K562 treated with DMSO at 1 percent for 4 hours (cell line): ENCODE measurements around the gene SIAE. TPM values are rescaled to one million over a fixed set of nuclear protein-coding genes. Genes with fewer than 3 reads are reported as not detected.

ENCODE experiments used
- total RNA-seq: library from RNA; unstranded; fragments of 300-600 nt; gene quantifications from 2 replicates; pipeline ENCODE4 v1.2.3, GENCODE V29; 2022; ENCODE audit not compliant: insufficient read depth

Gene SIAE, protein sequence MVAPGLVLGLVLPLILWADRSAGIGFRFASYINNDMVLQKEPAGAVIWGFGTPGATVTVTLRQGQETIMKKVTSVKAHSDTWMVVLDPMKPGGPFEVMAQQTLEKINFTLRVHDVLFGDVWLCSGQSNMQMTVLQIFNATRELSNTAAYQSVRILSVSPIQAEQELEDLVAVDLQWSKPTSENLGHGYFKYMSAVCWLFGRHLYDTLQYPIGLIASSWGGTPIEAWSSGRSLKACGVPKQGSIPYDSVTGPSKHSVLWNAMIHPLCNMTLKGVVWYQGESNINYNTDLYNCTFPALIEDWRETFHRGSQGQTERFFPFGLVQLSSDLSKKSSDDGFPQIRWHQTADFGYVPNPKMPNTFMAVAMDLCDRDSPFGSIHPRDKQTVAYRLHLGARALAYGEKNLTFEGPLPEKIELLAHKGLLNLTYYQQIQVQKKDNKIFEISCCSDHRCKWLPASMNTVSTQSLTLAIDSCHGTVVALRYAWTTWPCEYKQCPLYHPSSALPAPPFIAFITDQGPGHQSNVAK
- 1.1 and 2.1 TPM in 2 replicates for total RNA-seq

DNA sequence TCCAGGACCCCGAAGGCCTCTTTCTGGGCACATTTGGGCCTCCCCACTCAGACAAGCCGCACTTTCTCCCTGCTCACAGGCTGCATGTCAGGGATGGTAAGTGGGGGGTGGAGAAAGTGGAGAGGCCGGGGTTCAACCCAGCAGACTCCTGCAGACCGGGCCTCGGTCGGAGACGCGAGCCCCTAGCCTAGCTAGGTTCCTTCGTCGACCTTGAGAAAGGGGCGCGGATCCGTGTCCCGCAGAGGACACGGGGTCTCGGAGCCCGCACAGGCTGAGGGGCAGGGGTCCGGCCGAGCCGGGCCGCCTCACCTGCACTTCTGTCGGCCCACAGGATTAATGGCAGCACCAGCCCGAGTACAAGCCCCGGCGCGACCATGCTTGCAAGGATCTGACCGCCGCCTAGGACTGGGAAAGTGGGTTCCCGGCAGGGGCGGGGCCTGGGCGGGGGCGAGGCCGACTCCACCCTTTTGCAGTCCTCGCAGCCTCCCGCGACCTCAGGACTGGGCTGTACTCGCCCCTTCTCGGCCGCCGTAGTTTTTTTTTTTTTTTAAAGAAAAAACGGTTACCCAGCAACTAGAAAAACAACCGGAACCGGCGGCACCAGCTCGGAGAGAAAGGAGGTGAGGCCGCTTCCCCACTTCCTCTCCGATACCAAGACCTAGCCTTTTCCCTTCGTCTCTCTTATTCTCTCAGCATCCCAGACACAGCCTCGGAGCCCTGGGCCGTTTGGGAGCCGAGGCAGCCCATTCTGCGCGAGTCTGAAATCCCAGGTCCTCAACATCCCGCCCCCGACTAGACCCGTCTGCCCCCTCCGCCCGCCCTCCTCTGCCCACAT is at the start of gene SIAE, which contains the start of gene SPA17:
TSS of gene SIAE (minus strand) at position 407 of the 835 bp plus-strand sequence. CDS start at position 376, 31 bp downstream.
TSS of gene SPA17 (plus strand) at position 572 of the 835 bp plus-strand sequence. CDS start 1,361 bp downstream, outside the sequence.

DNA sequence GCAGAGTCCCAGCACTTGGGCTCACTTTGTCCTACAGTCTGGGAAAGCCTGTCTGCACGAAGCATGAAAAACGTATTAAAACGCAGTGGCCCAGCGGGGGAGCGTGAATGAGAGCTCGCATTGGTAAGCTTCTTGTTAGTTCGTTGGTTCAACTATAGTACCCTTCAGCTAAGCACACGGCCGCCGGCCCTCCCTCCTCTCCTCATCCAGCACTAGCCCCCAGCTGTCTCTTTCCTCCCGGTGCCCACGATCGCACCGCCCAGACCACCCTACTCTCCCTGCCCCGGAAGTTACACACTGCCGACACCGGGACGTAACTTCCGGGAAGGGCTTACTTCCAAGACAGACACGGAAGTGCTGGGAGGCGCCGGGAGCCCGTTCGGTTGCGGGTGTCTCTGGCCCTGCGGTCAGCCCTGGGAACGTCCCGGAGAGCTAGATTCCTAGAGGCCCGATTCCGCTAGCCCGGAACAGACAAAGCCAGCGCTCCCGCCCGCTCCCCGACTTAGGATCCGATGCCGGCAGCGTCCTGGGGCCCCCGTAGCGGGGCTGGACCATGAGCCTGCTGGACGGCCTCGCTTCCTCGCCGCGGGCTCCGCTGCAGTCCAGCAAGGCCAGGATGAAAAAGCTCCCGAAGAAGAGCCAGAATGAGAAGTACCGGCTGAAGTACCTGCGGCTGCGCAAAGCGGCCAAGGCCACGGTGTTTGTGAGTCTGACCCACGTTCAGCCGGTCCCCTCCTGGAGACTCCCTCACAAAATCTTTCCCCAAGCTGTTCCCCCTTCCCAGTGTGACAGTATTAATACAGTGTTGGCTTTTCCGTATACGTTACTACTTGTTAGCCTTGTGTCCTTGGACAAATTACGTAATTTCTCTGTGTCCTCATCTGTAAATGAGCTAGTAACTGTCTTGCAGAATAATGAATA is 50.7 kb downstream of the SIAE start, which contains the start of gene TBRG1:
TSS of gene TBRG1 (plus strand) at position 334 of the 921 bp plus-strand sequence. CDS start at position 554, 220 bp downstream.

GRCh38 chr11:124611064-124611463 is 62.5 kb downstream of the SIAE start, which contains the start of gene PANX3:
TSS of gene PANX3 (plus strand) at chr11:124611428. CDS start at chr11:124611557, 129 bp downstream.

Other genes with a start within 250 kb of the SIAE start
- gene OR8B4, start 248.9 kb downstream of the SIAE start, total RNA-seq = not detected in 2 replicates
- gene OR8B8, start 228.0 kb downstream of the SIAE start, total RNA-seq = not detected in 2 replicates
- gene OR8B12, start 130.1 kb downstream of the SIAE start, total RNA-seq = not detected in 2 replicates
- gene OR8A1, start 103.7 kb downstream of the SIAE start, total RNA-seq = 0.20 and 0.85 TPM in 2 replicates
- gene PANX3, start 62.3 kb downstream of the SIAE start, total RNA-seq = 1.1 and 1.2 TPM in 2 replicates
- 27.6 and 32.3 TPM in 2 replicates for gene TBRG1, start 50.9 kb downstream of the SIAE start, total RNA-seq
- 7.8 and 10.6 TPM in 2 replicates for gene SPA17, start 165 bp upstream of the SIAE start, total RNA-seq
- 5.4 and 8.4 TPM in 2 replicates for gene NRGN, start 66.2 kb upstream of the SIAE start, total RNA-seq
- not detected in 2 replicates for gene VSIG2, start 78.5 kb upstream of the SIAE start, total RNA-seq
- 1.4 and 1.9 TPM in 2 replicates for gene ESAM, start 88.6 kb upstream of the SIAE start, total RNA-seq
- gene MSANTD2, start 126.7 kb upstream of the SIAE start, total RNA-seq = 2.8 and 4.4 TPM in 2 replicates
- gene ROBO3, start 191.7 kb upstream of the SIAE start, total RNA-seq = 0.88 TPM in 1 of 2 replicates, not detected in the other
- not detected in 2 replicates for gene ROBO4, start 224.1 kb upstream of the SIAE start, total RNA-seq
- not detected in 2 replicates for gene HEPN1, start 245.5 kb upstream of the SIAE start, total RNA-seq